HPDE6-E6E7 (cell line): ENCODE data around the gene ZNF724.
"Not testable (repeated sequence)": the region's sequence is repeated elsewhere in the genome, so short reads cannot be mapped to it uniquely, and the experiment has no call there.

Experiments used
- DNase-seq: peaks from one replicate; pipeline ENCODE4 v3.0.0; 2011; ENCODE audit warnings: missing footprints; ENCODE audit errors: extremely low spot score

Gene ZNF724

GRCh38 chr19:23249911-23250649 lies at the start of gene ZNF724:
ZNF724 (minus strand) TSS chr19:23250394; CDS start chr19:23250242, 152 bp downstream.
- peak; percentile 96 for DNase-seq

DNA sequence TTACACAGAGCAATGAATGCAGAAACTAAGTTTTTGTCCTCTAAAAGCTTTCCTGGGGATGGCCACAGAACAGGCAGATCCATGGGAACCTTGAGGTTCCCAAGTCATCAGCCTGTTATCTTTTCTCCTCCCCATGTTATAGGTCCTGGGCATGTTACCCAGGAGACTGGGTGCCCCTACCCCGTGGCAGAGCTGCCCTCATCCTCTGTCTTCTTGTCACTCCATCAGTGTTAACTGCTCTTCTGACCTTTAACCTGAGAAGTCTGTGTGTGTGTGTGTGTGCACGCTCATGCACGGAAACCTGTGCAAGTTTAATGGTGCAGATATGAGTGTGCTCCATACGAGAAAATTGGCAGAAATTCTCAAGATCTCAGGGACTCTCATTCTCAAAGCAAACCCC lies 43.9 kb upstream of the ZNF724 start:
- no peak for DNase-seq

GRCh38 chr19:23289966-23290365 lies 39.8 kb upstream of the ZNF724 start:
- not testable (repeated sequence) for DNase-seq

DNA sequence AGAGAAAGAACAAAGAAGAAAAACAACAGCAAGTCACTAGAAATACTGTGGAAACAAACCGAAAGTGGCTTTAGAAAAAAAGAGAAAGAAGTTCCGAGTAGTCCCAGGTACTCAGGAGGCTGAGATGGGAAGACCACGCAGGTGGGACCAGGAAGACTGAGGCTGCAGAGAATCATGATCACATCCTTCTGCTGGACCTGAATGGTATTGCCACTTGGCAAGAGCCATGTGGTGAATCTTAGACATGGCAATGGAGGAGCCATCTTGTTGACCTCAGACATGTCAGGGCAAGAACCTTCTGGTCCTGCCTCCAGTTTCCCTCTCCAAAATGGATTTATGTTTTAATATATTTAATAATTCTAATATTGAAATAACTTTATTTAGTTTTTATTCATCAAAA lies 37.4 kb upstream of the ZNF724 start:
- no peak for DNase-seq

GRCh38 chr19:23286477-23286876 lies 36.3 kb upstream of the ZNF724 start:
- no peak for DNase-seq

- no peak for DNase-seq
Observed at GRCh38 chr19:23285948-23286347, 35.8 kb upstream of the ZNF724 start.

DNA sequence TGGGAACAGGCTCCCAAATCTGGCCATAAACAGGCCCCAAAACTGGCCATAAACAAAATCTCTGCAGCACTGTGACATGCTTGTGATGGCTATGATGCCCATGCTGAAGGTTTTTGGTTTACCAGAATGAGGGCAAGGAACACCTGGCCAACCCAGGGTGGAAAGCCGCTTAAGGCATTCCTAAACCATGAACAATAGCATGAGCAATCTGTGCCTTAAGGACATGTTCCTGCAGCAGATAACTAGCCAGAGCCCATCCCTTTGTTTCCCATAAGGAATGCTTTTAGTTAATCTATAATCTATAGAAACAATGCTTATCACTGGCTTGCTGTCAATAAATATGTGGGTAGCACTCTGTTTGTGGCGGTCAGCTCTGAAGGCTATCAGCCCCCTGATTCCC lies 35.1 kb upstream of the ZNF724 start:
- not testable (repeated sequence) for DNase-seq

DNA sequence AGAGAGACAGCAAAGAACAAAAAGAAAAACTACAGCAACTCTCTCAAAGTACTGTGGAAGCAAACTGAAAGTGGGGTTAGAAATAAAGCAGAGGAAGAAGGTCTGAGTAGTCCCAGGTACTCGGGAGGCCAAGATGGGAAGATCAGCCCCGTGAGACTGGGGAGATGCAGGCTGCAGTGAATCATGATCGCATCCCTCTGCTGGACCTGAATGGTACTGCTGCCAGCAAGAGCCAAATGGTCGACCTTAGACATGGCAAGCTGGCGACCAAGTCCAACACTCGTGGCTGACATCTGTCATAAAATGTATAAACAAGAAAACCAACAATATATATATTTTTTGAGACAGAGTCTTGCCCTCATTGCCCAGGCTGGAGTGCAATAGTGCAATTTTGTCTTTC lies 33.7 kb upstream of the ZNF724 start:
- no peak for DNase-seq

DNA sequence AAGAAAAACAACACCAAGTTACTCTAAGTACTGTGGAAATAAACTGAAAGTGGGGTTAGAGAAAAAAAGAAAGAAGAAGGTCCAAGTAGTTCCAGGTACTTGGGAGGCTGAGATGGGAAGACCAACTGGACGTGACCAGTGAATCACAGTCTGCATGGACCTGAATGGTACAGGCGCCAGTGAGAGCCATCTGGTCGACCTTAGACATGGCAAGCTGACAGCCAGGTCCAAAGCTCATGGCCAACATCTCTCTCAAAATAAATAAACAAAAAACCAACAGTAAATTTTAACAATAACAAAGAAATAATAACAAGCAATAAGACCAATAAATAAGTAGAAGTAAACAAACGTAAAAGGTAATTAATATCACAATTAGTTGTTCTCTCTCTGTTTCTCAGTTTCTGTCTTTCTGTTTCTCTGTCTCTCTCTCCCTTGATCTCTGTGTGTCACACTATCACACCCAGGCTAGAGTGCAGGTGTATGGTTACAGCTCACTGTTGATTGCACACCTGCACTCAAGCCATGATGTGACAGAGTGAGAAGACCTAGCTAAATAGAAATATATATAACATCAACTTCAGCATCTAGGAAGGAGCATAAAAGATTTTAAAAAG lies 31.6 kb upstream of the ZNF724 start:
- no peak for DNase-seq

- DNase-seq: not testable (repeated sequence)
Observed at GRCh38 chr19:23278118-23278517, 27.9 kb upstream of the ZNF724 start.

GRCh38 chr19:23273590-23274412 lies 23.6 kb upstream of the ZNF724 start:
- peak; percentile 89 for DNase-seq

- DNase-seq: no peak
Observed at GRCh38 chr19:23273022-23273589, 22.9 kb upstream of the ZNF724 start.

DNA sequence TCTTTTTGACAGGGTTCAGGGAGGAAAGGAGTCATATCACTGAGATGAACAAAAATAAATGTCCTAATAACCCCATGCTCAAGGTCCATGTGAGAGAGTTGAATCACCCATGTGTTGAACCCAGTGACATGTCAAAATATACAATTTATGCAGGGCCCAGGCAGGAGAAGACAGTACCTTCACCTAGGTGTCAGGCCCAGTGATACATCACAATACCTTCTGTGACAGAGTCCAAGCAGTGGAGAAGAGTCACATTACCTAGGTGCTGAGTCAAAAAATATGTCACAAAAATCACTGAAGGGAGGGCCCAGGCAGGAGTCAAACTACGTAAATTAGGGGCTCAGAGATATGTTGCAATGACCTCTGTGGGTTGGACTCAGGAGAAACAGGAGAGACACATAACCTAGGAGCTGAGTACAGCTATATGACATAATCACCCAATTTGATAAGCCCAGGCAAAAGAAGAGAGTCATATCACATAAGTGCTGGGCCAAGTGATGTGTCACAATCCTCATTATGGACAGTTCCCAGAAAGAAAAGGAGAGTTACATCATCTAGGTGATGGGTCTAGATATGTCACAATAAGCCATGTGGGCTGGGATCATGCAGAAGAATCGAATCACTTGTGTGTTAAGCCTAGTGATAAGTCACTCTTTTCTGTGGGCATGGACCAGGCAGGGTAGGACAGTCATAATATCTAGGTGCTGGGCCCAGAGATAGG lies 13.8 kb upstream of the ZNF724 start:
- DNase-seq: no peak

GRCh38 chr19:23263396-23263795 lies 13.2 kb upstream of the ZNF724 start:
- DNase-seq: no peak

DNA sequence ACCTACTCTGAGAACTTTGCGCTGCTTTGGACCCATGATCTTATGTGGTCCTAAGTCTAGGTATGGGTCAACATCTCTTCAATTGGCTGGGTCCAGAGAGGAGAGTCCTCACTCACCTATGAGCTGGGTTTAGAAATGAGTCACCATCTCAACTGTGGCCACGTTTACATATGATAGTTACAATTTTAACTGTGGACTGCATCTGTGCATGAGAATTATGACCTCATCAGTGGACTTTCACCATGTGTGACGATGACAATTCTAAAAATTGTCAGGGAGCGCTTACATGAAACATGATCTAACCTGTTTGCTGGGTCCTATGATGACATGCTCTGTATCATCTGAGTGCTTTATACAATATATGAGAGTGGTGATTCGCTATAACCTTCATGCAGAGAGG lies 12.7 kb upstream of the ZNF724 start:
- no peak for DNase-seq

DNA sequence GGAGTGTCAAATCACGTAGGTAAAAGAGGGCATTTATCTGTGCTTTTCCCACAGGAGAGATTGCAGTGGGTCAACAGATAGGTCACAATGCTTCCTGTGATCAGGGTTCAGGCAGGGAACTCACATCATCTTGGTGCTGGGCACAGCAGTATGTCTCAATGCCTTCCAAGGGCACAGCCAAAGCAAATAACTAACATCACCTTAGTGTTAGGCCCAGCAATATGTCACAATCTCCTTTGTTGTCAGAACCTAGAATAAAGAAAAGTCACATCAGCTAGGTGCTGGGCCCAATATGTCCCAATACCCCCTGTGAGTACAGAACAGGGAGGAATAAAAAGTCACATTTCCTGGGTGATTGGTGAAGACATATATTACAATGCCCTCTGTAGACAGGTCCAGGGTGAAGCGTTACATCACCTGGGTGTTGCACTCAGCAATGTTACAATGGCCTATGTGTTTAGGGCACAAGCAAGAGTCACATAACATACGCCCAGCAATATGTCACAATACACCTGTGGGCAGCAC lies 11.4 kb upstream of the ZNF724 start:
- no peak for DNase-seq

DNA sequence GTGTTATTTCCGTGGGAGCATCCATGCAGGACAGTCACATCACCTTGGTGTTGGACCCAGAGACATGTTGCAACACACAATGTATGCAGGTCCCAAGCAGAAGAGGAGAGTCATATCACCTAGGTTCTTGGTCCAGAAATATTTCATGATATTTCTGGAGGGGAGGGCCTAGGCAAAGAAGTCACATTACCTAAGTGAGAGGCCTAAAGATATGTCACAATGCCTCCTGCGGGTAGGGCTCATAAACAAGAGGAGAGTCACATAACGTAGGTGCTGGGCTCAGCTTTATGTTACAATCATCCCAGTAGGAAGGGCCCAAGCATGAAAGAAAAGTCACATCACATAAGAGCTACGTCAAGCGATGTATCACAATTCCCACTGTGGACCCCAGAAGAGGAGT lies 10.8 kb upstream of the ZNF724 start:
- no peak for DNase-seq

GRCh38 chr19:23259961-23260360 lies 9.8 kb upstream of the ZNF724 start:
- no peak for DNase-seq

- no peak for DNase-seq
Observed at GRCh38 chr19:23255700-23256099, 5.5 kb upstream of the ZNF724 start.

GRCh38 chr19:23254141-23254910 lies 4.1 kb upstream of the ZNF724 start:
- no peak for DNase-seq

DNA sequence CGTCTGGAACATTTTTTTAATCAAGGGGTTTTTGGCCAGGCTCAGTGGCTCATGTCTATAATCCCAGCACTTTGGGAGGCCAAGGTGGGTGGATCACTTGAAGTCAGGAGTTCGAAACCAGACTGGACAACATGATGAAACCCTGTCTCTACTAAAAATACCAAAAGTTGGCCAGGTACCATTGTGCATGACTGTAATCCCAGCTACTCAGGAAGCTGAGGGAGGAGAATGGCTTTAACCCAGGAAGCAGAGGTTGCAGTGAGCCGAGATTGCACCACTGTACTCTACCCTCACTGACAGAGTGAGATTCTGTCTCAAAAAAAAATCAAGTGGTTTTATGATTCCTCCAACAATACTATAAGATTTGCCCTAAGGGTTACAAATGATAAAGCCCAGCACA lies 3.1 kb upstream of the ZNF724 start:
- DNase-seq: not testable (repeated sequence)
